ENCODE results near the gene EFNB1.

EFNB1 gene

DNA sequence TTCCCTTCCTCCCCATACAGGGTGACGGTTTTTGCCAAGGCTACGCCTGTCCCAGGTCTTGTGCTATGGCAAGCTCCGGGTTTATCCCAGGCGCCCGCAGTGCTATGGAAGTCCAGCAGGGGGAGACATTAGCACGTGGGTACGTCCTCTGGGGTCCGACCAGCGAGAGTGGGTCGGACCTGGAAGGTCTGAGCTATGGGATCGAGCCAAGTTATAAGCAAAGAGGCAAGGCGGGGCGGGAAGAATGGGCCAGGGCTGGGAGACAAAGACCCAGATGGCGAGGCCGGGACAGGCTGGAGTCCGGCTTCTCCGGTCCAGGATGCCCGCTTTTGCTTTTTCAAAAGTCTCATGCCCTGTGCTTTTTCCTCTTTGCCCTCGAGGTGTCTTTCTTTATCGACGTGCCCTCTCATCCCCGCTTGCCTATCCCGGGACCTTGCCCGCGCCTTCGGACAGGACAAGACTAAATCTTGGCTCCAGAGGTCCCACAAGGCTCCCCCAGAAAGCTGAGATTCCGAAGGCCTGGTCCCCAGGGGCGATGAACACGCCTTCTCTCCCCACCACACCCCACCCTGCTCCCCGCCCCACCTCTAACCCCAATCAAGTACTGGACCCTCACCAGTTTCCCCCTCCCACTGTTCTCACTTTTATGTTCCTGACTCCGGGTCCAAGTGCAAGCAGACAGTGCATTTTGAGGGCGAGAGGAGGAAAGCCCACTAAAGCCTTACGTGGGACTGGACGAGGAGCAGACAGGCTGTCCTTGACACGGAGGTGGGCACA, 785 bp upstream of the EFNB1 start:
- peak; percentile 65 to 71 for DNase-seq (ENCODE audit: low read depth in 2 of 2)

GRCh38 chrX:68829582-68830418, 979 bp downstream of the EFNB1 start:
- DNase-seq (ENCODE audit: low read depth in 2 of 2): no peak

DNA sequence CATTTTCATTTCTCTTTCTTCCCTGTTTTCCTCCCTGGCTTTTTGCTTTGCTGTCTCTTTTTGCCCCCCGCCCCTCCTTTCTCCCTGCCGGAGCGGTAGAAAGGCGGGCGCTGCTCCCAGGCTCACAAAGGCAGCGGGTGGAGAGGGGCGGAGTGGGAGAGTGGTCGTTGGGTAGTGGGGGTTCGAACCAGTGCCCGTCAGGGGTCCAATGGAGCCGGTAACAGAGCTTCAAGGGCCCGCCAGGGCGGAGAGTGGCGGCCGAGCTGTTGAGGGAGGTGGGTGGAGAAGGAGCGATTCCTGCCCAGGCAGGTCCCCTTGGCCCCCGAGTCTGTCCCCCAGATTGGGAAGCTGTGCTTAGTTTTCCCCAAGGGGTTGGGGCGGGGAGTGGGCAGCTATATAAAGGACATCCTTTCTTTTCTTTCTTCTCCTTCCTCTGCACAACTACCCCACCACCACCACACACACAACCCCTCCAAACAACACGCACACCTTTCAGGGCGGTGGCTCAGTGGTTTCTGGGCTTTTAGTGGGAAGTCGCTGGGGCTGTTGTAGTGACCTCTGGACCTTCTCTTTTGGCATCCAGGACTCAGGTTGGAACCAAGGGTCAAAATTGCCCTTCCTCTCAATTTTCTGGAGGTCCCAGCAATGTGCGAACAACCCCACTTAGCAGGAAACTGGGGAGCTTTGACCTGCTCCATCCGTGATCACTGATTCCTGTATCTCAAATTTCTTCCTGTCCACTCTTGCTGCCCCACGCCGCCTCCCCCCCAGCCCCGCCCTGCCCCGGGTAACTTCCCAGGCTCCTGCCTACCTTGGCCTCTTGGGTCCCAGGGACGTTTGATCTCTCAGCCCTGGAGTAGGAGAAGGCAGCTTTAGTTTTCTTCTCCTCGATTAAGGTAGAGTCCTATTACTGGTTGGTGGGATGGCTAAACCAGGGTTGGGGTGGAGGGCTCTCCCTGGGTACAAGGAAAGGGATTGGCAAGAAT, 1.9 kb downstream of the EFNB1 start:
- no peak for DNase-seq (ENCODE audit: low read depth in 2 of 2)

GRCh38 chrX:68831405-68832100, 2.7 kb downstream of the EFNB1 start:
- no peak for DNase-seq (ENCODE audit: low read depth in 2 of 2)

DNA sequence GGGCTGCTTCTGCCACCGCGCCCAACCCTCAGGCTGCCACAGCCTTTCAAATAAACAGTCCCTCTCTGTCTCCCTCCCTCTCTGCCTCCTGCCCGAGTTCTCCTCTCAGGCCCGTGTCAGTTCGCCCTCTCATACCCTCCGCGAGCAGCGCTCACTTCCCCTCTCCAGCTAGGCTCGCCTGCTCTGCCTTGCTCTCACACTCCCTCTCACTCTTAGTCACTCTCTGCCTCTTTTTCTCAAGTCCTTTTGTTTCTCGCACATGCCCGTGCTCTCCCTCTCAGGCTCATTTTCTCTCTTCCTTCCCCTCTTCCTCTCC, 3.2 kb downstream of the EFNB1 start:
- DNase-seq (ENCODE audit: low read depth in 2 of 2): no peak

- no peak for DNase-seq (ENCODE audit: low read depth in 2 of 2)
These were observed 4.0 kb downstream of the EFNB1 start for GRCh38 chrX:68832516-68833447.

DNA sequence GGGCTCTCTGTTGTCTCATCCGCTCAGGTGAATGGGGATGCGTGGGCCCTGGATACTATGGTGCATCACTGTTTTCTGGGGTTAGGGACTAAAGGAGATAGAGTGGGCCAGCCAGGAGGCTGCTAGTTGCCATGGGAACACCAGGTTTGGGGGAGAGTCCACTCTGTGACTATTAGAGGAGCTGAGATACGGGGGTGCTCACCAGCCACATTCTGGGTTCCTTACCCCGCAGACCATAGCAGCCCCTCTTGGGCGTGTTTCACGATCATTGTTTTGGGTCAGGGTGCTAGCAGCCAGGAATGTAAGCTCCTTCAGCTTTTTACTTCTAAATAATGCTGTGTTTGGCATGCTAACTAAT, 4.6 kb downstream of the EFNB1 start:
- DNase-seq (ENCODE audit: low read depth in 2 of 2): no peak

DNA sequence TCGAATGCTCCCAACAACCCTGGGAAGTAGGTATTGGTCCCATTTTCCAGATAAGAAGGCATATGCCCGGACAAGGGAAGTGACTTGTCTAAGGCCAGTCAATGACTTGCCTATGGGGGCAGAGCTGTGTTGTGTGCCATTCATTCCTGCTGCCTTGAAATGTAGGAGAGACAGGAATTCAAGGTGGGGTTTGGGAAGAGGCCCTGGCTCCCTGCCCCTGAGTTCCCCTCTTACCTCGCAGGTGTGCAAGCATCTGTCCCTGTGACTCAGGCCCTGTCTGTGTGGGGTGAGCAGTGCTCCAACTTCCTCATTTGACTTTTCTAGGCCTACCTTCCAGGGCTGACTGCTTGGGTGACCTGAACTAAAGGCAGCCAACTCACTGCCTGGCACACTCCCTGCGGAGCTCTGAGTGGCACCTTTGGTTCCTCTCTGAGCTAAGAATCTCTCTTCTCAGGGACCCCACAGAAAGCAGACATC, 5.1 kb downstream of the EFNB1 start:
- DNase-seq (ENCODE audit: low read depth in 2 of 2): no peak

- no peak for DNase-seq (ENCODE audit: low read depth in 2 of 2)
These were observed 5.7 kb downstream of the EFNB1 start for GRCh38 chrX:68834371-68835103.

- no peak for DNase-seq (ENCODE audit: low read depth in 2 of 2)
These were observed 6.3 kb downstream of the EFNB1 start for GRCh38 chrX:68835104-68835442.

- DNase-seq (ENCODE audit: low read depth in 2 of 2): no peak
These were observed 6.6 kb downstream of the EFNB1 start for GRCh38 chrX:68835468-68835867.

DNA sequence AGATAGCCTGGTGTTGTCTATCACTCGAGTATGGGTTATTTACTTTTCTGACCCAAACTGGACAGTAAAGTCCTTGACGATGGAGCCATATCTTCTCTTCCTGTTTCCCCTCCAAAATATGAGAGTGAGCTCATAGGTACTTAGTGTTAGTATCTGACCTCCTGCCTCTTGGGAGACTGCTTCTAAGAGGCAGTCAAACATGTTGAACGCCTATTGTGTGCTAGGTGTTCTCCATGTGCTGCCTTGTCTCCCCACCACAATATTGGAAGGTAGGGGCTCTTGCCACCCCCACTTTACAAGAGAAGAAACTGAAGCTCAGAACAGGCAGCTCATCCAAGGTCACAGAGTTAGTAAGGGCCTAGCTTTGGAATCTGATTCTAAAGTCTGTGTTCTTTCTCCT, 8.3 kb downstream of the EFNB1 start:
- no peak for DNase-seq (ENCODE audit: low read depth in 2 of 2)

DNA sequence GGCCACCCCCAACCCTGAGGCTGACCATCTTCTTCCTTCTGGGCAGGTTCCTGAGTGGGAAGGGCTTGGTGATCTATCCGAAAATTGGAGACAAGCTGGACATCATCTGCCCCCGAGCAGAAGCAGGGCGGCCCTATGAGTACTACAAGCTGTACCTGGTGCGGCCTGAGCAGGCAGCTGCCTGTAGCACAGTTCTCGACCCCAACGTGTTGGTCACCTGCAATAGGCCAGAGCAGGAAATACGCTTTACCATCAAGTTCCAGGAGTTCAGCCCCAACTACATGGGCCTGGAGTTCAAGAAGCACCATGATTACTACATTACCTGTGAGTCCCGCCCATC, 9.7 kb downstream of the EFNB1 start:
- no peak for DNase-seq (ENCODE audit: low read depth in 2 of 2)

- DNase-seq (ENCODE audit: low read depth in 2 of 2): no peak
These were observed 10.9 kb downstream of the EFNB1 start for GRCh38 chrX:68839771-68840170.

- no peak for DNase-seq (ENCODE audit: low read depth in 2 of 2)
These were observed 11.4 kb downstream of the EFNB1 start for GRCh38 chrX:68840256-68840655.

- no peak for DNase-seq (ENCODE audit: low read depth in 2 of 2)
These were observed 12.6 kb downstream of the EFNB1 start for GRCh38 chrX:68841251-68842049.

DNA sequence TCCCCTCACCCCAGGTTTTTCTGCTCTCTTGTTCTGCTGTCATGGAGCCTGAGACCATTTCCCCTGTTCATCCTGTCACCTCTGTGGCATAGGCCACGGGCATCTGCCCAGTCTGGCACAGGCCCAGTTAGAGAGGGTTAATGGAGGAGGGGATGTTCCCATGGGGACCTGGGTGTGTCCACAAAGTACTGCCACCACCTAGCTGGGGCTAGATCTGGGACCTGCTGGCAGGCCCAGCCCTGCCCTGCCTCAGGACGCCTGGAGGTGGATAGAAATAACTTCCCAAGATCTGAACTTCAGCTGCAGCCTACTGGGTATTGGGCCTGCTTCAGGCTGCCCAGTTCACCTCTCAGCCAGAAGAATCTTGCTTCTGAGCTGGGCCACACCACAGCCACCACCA, 13.5 kb downstream of the EFNB1 start:
- no peak for DNase-seq (ENCODE audit: low read depth in 2 of 2)

GRCh38 chrX:68842781-68843581, 14.2 kb downstream of the EFNB1 start:
- DNase-seq (ENCODE audit: low read depth in 2 of 2): no peak

Data from stimulated activated CD8-positive, alpha-beta memory T cell treated with anti-CD3 and anti-CD28 coated beads, Interleukin-2, amount 100 ng/mL, for 48 hours (primary cell).